HepG2 (cell line): Measurements from ENCODE around the gene LIPH. TPM values are rescaled to one million over a fixed set of nuclear protein-coding genes. Genes with fewer than 3 reads are reported as not detected.

Source experiments
- ARHGAP35 ChIP-seq: sonication (generic); formaldehyde crosslinking; IDR thresholded peaks from 2 replicates; pipeline ENCODE4 v1.9.0; 2022; ENCODE audit warnings: mild to moderate bottlenecking, inconsistent platforms, moderate library complexity, missing genetic modification reagents, borderline replicate concordance
- CHD2 ChIP-seq: IDR thresholded peaks from 2 replicates; pipeline ENCODE4 v1.6.1; 2011; ENCODE audit warnings: low read depth, low read length, improper control_type of control experiment
- CTCF ChIP-seq: sonication (generic); formaldehyde crosslinking; IDR thresholded peaks from 2 replicates; pipeline ENCODE4 v1.5.0; 2020; ENCODE audit warnings: mild to moderate bottlenecking, missing genetic modification reagents, moderate library complexity
- EZH2 ChIP-seq: conservative IDR thresholded peaks from 2 replicates; pipeline ENCODE4 v1.6.1; 2012; ENCODE audit warnings: mild to moderate bottlenecking, low read depth, low read length, moderate library complexity
- ISL2 ChIP-seq: sonication (generic); formaldehyde crosslinking; IDR thresholded peaks from 2 replicates; pipeline ENCODE4 v1.5.0; 2020; ENCODE audit warnings: missing genetic modification reagents
- KLF9 ChIP-seq: IDR thresholded peaks from 2 replicates; pipeline ENCODE4 v1.6.1; 2016; ENCODE audit warnings: low read depth
- MBNL3 ChIP-seq: fragments of 250-450 bp; sonication (Bioruptor Pico); conservative IDR thresholded peaks from 2 replicates; pipeline ENCODE4 v1.8.0; 2022; ENCODE audit warnings: mild to moderate bottlenecking, inconsistent platforms
- PRPF4 ChIP-seq: fragments of 200-400 bp; formaldehyde crosslinking; IDR thresholded peaks from 2 replicates; pipeline ENCODE4 v1.6.1; 2016; ENCODE audit warnings: low read length, low read depth; ENCODE audit not compliant: poor library complexity, severe bottlenecking
- TRAFD1 ChIP-seq: sonication (generic); formaldehyde crosslinking; IDR thresholded peaks from 2 replicates; pipeline ENCODE4 v1.5.1; 2020; ENCODE audit warnings: missing genetic modification reagents, mild to moderate bottlenecking, borderline replicate concordance
- ZGPAT ChIP-seq: IDR thresholded peaks from 2 replicates; pipeline ENCODE4 v1.6.1; 2016; ENCODE audit warnings: mild to moderate bottlenecking
- ZNF17 ChIP-seq: sonication (generic); formaldehyde crosslinking; IDR thresholded peaks from 2 replicates; pipeline ENCODE4 v1.5.0; 2020; ENCODE audit warnings: mild to moderate bottlenecking, missing genetic modification reagents
- ZNF569 ChIP-seq: sonication (generic); formaldehyde crosslinking; IDR thresholded peaks from 2 replicates; pipeline ENCODE4 v1.5.0; 2020; ENCODE audit warnings: mild to moderate bottlenecking, missing genetic modification reagents, moderate library complexity, borderline replicate concordance
- polyA plus RNA-seq, 8 experiments: library from polyadenylated mRNA; depleted of rRNA in 3 of 8; stranded (reverse) in 7 of 8; unstranded in 1 of 8; fragments of >200 nt; fragmentation: Illumina TruSeq in 4 of 8; extraction: Trizol in 4 of 8; gene quantifications; 2 replicates each; pipeline versions ENCODE4 v1.2.1 to v1.2.3, GENCODE V29; 2011 to 2016; ENCODE audit warnings: low read depth in 4 of 8, missing spikeins in 1 of 8, mixed read lengths in 1 of 8; ENCODE audit not compliant: insufficient read depth in 1 of 8
- total RNA-seq, 5 experiments: library from RNA; depleted of rRNA; stranded (reverse); fragments of >200 nt; fragmentation: Illumina TruSeq; extraction: Trizol; gene quantifications; 2 replicates each; pipeline ENCODE4 v1.2.3, GENCODE V29; 2016; ENCODE audit warnings: low read depth in 1 of 5
- TF ChIP-seq, protein P1 (sequence below): IDR thresholded peaks from 2 replicates; pipeline ENCODE4 v1.6.1; 2018; ENCODE audit warnings: missing genetic modification reagents
- TF ChIP-seq, protein P2 (sequence below), 2 experiments: sonication (generic) in 1 of 2; formaldehyde crosslinking in 1 of 2; IDR thresholded peaks; 2 replicates each; pipeline versions ENCODE4 v1.4.0 to v1.6.1; 2016 to 2020; ENCODE audit warnings: borderline replicate concordance in 1 of 2, low read depth in 1 of 2, mild to moderate bottlenecking in 1 of 2, missing genetic modification reagents in 1 of 2
- TF ChIP-seq, protein P3 (sequence below): sonication (generic); formaldehyde crosslinking; IDR thresholded peaks from 2 replicates; pipeline ENCODE4 v1.8.0; 2023; ENCODE audit warnings: mild to moderate bottlenecking, missing genetic modification reagents

Gene LIPH
- total and polyA plus RNA-seq, 2 of the 13 experiments (the other 11 are each of a cell fraction or from before 2014, with no cell fraction given): 0.09 to 0.34 TPM

DNA sequence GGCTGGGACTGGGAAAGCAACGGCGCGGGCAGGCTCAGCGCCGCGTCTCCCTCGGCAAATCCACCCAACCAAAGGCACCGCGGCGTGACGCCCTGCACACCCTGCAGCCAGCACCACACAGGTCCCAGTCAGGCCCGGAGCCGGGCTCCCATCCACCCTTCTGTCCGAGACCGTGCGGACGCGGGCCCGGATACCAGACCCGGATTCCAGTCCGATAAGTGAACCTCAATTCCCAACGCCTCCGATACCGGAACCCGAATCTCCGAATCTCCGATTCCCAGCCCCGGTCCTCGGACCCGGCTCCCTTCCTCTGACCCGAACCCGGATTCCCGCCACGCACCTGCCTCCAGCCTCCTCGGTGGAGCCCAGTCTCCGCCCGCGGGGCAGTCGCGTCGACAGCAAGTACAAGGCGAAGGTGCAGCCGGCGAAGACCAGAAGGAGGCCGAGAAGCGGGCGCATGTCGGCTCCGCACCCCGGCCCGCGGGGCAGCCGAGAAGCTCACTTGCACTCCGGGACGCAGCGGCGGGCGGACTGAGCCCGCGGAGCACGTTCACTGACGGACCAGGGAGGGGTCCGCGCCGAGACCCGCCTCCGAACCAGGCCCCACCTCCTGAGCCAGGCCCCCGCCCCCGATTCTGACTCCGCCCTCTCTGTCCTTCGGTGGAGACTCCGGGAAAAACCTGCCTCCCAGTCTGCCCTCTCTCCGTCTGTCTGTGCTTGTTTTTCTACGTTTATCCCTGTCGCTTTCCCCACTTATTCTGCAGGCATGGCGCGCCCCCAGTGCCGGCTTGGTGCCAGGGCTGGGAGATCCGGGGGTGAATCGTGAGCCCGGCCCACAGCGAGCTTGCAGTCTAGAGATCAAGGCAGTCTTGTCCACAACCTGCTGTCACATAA lies 53.6 kb downstream of the LIPH start, which contains the start of gene TMEM41A (continued):
- TF ChIP-seq CHD2 (peak; percentile 46; the same call in 1 of the 2 replicates), ZGPAT (peak; percentile 98), CTCF (CRISPR knock-in tag) (peak; percentile 29), MBNL3 (CRISPR knock-in tag) (no peak), TRAFD1 (CRISPR knock-in tag) (no peak), EZH2 (no peak), PRPF4 (no peak), ZNF17 (CRISPR knock-in tag) (no peak), KLF9 (CRISPR knock-in tag) (no peak), ZNF569 (peak; percentile 74; the same call in 1 of the 2 replicates), ARHGAP35 (CRISPR knock-in tag) (peak; percentile 91), ISL2 (peak; percentile 79; the same call in 1 of the 2 replicates)
- TF ChIP-seq, protein P1, sequence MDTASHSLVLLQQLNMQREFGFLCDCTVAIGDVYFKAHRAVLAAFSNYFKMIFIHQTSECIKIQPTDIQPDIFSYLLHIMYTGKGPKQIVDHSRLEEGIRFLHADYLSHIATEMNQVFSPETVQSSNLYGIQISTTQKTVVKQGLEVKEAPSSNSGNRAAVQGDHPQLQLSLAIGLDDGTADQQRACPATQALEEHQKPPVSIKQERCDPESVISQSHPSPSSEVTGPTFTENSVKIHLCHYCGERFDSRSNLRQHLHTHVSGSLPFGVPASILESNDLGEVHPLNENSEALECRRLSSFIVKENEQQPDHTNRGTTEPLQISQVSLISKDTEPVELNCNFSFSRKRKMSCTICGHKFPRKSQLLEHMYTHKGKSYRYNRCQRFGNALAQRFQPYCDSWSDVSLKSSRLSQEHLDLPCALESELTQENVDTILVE: peak; percentile 76; the same call in 1 of the 2 replicates
- TF ChIP-seq, protein P2, sequence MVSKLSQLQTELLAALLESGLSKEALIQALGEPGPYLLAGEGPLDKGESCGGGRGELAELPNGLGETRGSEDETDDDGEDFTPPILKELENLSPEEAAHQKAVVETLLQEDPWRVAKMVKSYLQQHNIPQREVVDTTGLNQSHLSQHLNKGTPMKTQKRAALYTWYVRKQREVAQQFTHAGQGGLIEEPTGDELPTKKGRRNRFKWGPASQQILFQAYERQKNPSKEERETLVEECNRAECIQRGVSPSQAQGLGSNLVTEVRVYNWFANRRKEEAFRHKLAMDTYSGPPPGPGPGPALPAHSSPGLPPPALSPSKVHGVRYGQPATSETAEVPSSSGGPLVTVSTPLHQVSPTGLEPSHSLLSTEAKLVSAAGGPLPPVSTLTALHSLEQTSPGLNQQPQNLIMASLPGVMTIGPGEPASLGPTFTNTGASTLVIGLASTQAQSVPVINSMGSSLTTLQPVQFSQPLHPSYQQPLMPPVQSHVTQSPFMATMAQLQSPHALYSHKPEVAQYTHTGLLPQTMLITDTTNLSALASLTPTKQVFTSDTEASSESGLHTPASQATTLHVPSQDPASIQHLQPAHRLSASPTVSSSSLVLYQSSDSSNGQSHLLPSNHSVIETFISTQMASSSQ (IDR thresholded peaks at IDR 0.05; ENCODE audit: low read depth): no peak
- TF ChIP-seq, protein P2 (CRISPR knock-in tag; IDR thresholded peaks at IDR 0.05; ENCODE audit: borderline replicate concordance): peak; percentile 72; the same call in 1 of the 2 replicates
- TF ChIP-seq, protein P3, sequence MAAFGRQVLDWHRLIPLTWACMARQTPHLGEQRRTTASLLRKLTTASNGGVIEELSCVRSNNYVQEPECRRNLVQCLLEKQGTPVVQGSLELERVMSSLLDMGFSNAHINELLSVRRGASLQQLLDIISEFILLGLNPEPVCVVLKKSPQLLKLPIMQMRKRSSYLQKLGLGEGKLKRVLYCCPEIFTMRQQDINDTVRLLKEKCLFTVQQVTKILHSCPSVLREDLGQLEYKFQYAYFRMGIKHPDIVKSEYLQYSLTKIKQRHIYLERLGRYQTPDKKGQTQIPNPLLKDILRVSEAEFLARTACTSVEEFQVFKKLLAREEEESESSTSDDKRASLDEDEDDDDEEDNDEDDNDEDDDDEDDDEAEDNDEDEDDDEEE: peak; percentile 99
